Measurements from ENCODE around the gene TSHR.
"Not testable (repeated sequence)": the region's sequence is repeated elsewhere in the genome, so short reads cannot be mapped to it uniquely, and the experiment has no call there.

TSHR gene

DNA sequence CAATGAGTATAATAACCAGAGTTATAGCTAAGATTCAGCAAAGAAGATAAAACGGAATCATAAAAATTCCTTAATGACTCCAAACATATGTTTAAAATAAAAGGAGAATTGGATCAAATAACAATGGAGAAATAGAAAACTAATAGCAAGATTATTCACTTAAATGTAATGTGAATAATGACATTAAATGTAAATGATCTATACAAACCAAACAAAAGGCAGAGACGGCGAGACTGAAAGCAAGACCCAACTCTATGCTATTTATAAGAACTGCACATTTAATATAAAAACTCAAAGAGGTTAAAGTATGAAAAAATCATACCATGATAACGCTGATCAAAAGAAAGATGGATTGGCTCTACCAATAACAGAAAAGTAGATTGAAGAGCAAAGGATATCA is 3.9 kb upstream of the TSHR start:
- DNase-seq (ENCODE audit: low read depth in 2 of 2) = no peak

GRCh38 chr14:80953211-80953610 is 2.2 kb upstream of the TSHR start:
- not testable (repeated sequence) for DNase-seq (ENCODE audit: low read depth in 2 of 2)

- peak; percentile 48 to 52 for DNase-seq (ENCODE audit: low read depth in 2 of 2)
Observed at GRCh38 chr14:80954687-80955299, 628 bp upstream of the TSHR start.

GRCh38 chr14:80956102-80956501 is 681 bp downstream of the TSHR start:
- no peak for DNase-seq (ENCODE audit: low read depth in 2 of 2)

DNA sequence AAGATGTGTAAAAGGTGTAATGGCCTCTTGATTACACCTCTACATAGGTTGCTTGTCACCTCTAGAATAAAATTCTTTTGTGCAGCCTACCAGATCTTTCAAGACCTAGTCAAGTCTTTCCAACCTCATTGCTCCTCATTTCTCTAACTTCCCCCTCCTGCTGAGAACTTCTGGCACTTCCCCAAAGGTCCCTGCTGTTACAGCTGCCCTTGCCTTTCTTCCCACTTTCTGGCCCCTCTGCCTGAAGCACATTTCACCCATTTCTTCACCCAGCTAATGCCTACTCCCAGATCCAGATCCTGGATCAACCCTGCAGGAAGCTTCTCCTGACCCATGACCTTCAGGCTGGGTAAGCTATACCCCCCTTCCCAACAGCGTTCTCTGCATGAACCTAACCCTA is 1.5 kb downstream of the TSHR start:
- no peak for DNase-seq (ENCODE audit: low read depth in 2 of 2)

DNA sequence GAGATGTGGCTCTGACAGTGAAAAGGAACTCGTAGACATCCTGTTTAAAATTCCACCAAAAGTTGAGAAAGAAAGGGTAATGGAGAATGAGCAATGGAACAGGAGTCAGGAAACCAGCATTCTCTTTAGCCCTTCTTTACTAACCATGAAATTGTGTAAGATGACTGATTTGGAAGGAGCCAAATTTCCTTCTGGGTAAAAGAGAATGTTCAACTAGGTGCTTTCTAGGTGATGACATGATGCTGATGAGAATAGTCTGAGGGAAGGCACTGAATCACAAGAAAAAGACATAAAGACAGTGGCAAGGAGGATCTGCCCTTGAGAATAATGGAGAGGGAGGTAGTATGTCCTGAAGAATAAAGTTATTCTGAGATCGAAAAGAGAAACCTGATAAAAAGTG is 2.2 kb downstream of the TSHR start:
- DNase-seq (ENCODE audit: low read depth in 2 of 2) = no peak

- DNase-seq (ENCODE audit: low read depth in 2 of 2) = no peak
Observed at GRCh38 chr14:80958226-80958625, 2.8 kb downstream of the TSHR start.

GRCh38 chr14:80958939-80959338 is 3.5 kb downstream of the TSHR start:
- no peak for DNase-seq (ENCODE audit: low read depth in 2 of 2)

GRCh38 chr14:80959496-80959895 is 4.1 kb downstream of the TSHR start:
- peak in 1 of 2 donors; percentile 37 for DNase-seq (ENCODE audit: low read depth in 2 of 2)

DNA sequence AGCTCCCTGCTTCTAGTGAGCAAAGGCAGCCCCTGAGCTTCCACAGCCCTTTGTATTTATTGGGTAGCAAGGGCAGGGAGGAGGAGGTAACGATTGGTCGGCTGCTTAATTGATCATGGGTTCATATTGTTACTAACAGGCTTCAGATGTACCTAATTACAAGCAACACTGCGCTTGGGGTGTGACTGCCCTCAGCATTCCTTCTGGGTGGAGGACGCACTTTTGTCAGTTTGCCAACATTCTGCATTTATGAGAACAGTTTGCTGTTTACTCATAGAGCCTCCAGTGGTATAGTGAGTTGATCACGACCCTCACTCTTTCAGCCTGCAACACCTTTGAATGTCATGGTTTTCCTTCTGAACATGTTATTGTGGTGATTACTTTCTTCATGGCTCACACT is 9.6 kb downstream of the TSHR start:
- DNase-seq (ENCODE audit: low read depth in 2 of 2) = no peak

- no peak for DNase-seq (ENCODE audit: low read depth in 2 of 2)
Observed at GRCh38 chr14:80973931-80974641, 18.7 kb downstream of the TSHR start.

- DNase-seq (ENCODE audit: low read depth in 2 of 2) = no peak
Observed at GRCh38 chr14:80974679-80975078, 19.3 kb downstream of the TSHR start.

- DNase-seq (ENCODE audit: low read depth in 2 of 2) = no peak
Observed at GRCh38 chr14:80977221-80977620, 21.8 kb downstream of the TSHR start.

DNA sequence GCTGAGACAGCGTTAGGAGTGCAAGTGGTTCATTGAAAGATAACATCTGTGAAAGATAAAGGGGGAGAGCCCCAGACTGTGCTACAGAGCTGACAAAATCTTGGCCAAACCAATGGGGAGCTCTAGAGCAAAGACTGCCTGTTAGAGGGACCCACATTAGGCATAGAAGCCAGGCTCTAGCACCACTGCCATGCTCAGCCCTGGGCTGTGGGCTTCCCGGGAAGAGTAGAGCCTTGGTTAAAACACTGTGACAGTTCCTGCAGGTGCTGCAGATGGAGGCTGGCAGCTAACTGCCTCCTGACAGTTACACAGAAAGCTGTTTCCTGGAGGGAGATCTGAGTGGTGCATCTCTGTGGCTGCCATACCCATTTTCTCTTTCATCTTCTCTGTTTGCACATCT is 23.0 kb downstream of the TSHR start:
- no peak for DNase-seq (ENCODE audit: low read depth in 2 of 2)

GRCh38 chr14:80979951-80980350 is 24.5 kb downstream of the TSHR start:
- no peak for DNase-seq (ENCODE audit: low read depth in 2 of 2)

GRCh38 chr14:80981156-80981555 is 25.7 kb downstream of the TSHR start:
- no peak for DNase-seq (ENCODE audit: low read depth in 2 of 2)

- no peak for DNase-seq (ENCODE audit: low read depth in 2 of 2)
Observed at GRCh38 chr14:80981673-80982072, 26.3 kb downstream of the TSHR start.

DNA sequence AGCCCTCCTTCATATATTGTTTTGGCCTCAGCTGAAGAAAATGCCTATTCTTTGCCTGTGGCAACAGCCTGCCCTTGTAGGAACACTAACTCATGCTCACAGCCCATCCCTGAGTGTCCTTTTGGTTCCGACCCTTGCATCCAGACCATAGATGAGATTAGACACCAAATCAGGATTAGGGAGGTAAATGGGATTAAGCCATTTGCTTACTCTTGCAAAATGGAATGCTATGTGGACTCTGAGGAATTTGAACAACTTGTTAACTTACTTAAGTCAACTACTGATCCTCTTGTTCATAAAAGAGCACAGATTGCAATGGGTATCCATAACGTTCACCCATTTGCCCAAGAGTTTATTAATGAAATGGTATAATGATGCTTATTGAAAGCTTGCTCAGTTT is 27.3 kb downstream of the TSHR start:
- no peak for DNase-seq (ENCODE audit: low read depth in 2 of 2)

- DNase-seq (ENCODE audit: low read depth in 2 of 2) = peak; percentile 29 to 45
Observed at GRCh38 chr14:80987235-80988032, 32.0 kb downstream of the TSHR start.

GRCh38 chr14:80988192-80988591 is 32.8 kb downstream of the TSHR start:
- DNase-seq (ENCODE audit: low read depth in 2 of 2) = no peak

DNA sequence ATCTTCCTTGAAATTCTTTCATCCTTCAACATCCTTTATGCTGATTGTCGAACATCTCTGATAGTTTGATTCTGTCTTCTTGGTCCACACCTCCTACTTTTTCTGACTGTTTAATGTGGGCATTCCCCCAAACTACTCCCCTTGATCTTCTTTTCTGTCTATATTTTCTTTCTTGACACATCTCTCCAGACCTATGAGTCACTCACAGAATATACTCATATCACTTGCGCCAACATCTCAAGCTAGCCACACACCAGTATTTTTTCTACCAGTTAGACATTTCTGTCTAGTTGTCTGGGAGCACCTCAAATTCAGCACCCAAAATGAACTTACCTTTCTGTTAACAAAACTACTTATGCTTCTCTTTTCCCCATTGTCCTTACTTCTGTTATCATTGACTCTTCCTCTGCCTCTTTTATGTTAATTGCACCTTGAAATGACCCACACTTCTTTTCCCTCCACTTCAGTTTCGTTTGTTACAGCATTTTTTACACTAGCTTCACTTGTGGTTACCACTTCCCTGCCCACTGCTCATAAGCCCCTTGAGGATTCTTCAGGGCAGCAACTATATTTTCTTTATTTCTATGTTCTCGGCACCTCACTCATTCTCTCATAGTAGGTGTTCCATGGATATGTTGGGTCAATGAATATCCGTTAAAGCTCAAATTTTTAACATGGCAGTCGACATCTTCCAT is 33.5 kb downstream of the TSHR start:
- no peak for DNase-seq (ENCODE audit: low read depth in 2 of 2)

DNA sequence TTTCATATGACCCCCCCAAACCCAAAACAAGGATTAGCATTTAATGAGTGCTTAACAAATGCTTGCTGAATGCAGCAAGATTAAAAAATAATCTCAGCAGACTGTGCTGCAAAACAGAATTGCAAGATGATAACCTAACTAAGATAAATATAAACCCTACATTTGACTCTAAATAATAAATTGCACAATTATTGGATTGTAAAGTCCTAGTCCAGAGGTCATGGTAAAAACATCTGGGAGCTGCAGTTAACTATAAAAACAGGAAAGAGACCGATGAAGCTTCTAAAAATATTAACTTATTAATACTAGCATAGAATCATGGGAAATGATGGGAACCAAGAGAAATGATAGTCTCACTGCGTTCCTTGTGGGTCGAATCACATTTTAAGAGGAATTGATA is 37.2 kb downstream of the TSHR start:
- no peak for DNase-seq (ENCODE audit: low read depth in 2 of 2)
